Left ventricle myocardium inferior (tissue), 1 donor: ENCODE results near the gene TFB2M. TPM values are rescaled to one million over a fixed set of nuclear protein-coding genes. Genes with fewer than 3 reads are reported as not detected.
"Not testable (repeated sequence)": the region's sequence is repeated elsewhere in the genome, so short reads cannot be mapped to it uniquely, and the experiment has no call there.

ENCODE experiments used
- DNase-seq: peaks from one replicate; pipeline ENCODE4 v3.0.0-alpha.2; 2020
- H3K27ac ChIP-seq: fragments of 200-600 bp; replicated peaks from 2 replicates; pipeline ENCODE4 v1.8.0; 2021
- H3K27me3 ChIP-seq: fragments of 200-600 bp; 2 replicates; pipeline ENCODE4 v1.8.0; 2021; ENCODE audit warnings: low read depth
- H3K36me3 ChIP-seq: fragments of 200-600 bp; 2 replicates; pipeline ENCODE4 v1.8.0; 2021
- H3K4me1 ChIP-seq: fragments of 200-600 bp; 2 replicates; pipeline ENCODE4 v1.8.0; 2021
- H3K4me3 ChIP-seq: fragments of 200-600 bp; 2 replicates; pipeline ENCODE4 v1.8.0; 2021; ENCODE audit warnings: mild to moderate bottlenecking, moderate library complexity
- H3K9me3 ChIP-seq: fragments of 200-600 bp; replicated peaks from 2 replicates; pipeline ENCODE4 v1.8.0; 2021
- CTCF ChIP-seq: fragments of 200-600 bp; IDR thresholded peaks from 2 replicates; pipeline ENCODE4 v1.8.0; 2021; ENCODE audit warnings: antibody characterized with exemption, mild to moderate bottlenecking, borderline replicate concordance
- intact Hi-C: fragments of 100-400 bp; cut with micrococcal nuclease; formaldehyde crosslinking; loops from one replicate; pipeline ENCODE4 v1.11.0; 2022
- total RNA-seq: library from RNA; stranded (reverse); fragmentation: NEBNext Ultra II Directional; extraction: Animal tissue kit (Norgen Biotek cat#: 25700); gene quantifications from one replicate; pipeline ENCODE4 v1.2.1, GENCODE V29; 2021
- donor health status: DM: no; HTN: yes; CAD: no; lungs with severe emphysema.

TFB2M gene
- total RNA-seq, 1 donor from 2014 or later = 18.3 TPM

- intact Hi-C loops = no loop called here
- Histone ChIP-seq H3K27ac (peak overlapping the region; percentile 96), H3K4me3 (no peak overlapping the region), H3K27me3 (no peaks in the 10 kb centered on the region), H3K4me1 (peaks cover 75% of the 10 kb centered on the region), H3K36me3 (no peaks in the 10 kb centered on the region), H3K9me3 (no peaks in the 10 kb centered on the region)
- no peak for TF ChIP-seq CTCF
- no peak for DNase-seq
Measured at GRCh38 chr1:246573491-246573890, 7.4 kb upstream of the TFB2M start.

- H3K27ac ChIP-seq = peak overlapping the region; percentile 96
- no peak for TF ChIP-seq CTCF
- no peak for DNase-seq
- no peaks in the 10 kb centered on the region for H3K36me3 ChIP-seq
- H3K4me3 ChIP-seq = no peak overlapping the region
- intact Hi-C loops = no loop called here
- H3K9me3 ChIP-seq = no peaks in the 10 kb centered on the region
- H3K4me1 ChIP-seq = peaks cover 75% of the 10 kb centered on the region
- no peaks in the 10 kb centered on the region for H3K27me3 ChIP-seq
Measured at GRCh38 chr1:246572785-246573184, 6.7 kb upstream of the TFB2M start.

- no peaks in the 10 kb centered on the region for H3K9me3 ChIP-seq
- no peaks in the 10 kb centered on the region for H3K27me3 ChIP-seq
- intact Hi-C loops = no loop called here
Measured at GRCh38 chr1:246571953-246572352, 5.9 kb upstream of the TFB2M start.

GRCh38 chr1:246571309-246571708 is 5.2 kb upstream of the TFB2M start:
- H3K36me3 ChIP-seq, DNase-seq, intact Hi-C loops, H3K4me3 ChIP-seq, H3K27me3 ChIP-seq, H3K9me3 ChIP-seq: not testable (repeated sequence)
- peak overlapping the region; percentile 96 for H3K27ac ChIP-seq
- peaks cover 76% of the 10 kb centered on the region for H3K4me1 ChIP-seq

More at GRCh38 chr1:246571953-246572352, 5.9 kb upstream of the TFB2M start:
- DNase-seq = no peak
- H3K4me1 ChIP-seq = peaks cover 75% of the 10 kb centered on the region
- H3K27ac ChIP-seq = peak overlapping the region; percentile 96
- no peak for TF ChIP-seq CTCF
- no peak overlapping the region for H3K4me3 ChIP-seq
- no peaks in the 10 kb centered on the region for H3K36me3 ChIP-seq

GRCh38 chr1:246569248-246570238 is 3.5 kb upstream of the TFB2M start:
- Histone ChIP-seq H3K9me3 (no peaks in the 10 kb centered on the region), H3K36me3 (no peaks in the 10 kb centered on the region), H3K4me3 (peak overlapping the region; percentile 4), H3K4me1 (peaks cover 91% of the 10 kb centered on the region), H3K27me3 (no peaks in the 10 kb centered on the region), H3K27ac (peak overlapping the region; percentile 96)
- intact Hi-C loops = no loop called here
- no peak for DNase-seq
- no peak for TF ChIP-seq CTCF

- peak overlapping the region; percentile 89 for H3K4me3 ChIP-seq
- no peak for TF ChIP-seq CTCF
- peaks cover 88% of the 10 kb centered on the region for H3K4me1 ChIP-seq
- no peak for DNase-seq
- peaks cover 5% of the 10 kb centered on the region for H3K36me3 ChIP-seq
- peak overlapping the region; percentile 96 for H3K27ac ChIP-seq
- no peaks in the 10 kb centered on the region for H3K9me3 ChIP-seq
- intact Hi-C loops = no loop called here
- H3K27me3 ChIP-seq = no peaks in the 10 kb centered on the region
Measured at GRCh38 chr1:246567646-246568235, 1.7 kb upstream of the TFB2M start.
